H1 (cell line): ENCODE data around the gene PTPN1. TPM values are rescaled to one million over a fixed set of nuclear protein-coding genes. Genes with fewer than 3 reads are reported as not detected.

ENCODE experiments used
- CHD1 ChIP-seq: IDR thresholded peaks from 2 replicates; pipeline ENCODE4 v1.6.1; 2012; ENCODE audit warnings: low read depth, low read length, improper control_type of control experiment
- FOSL1 ChIP-seq: IDR thresholded peaks from 2 replicates; pipeline ENCODE4 v1.6.1; 2011; ENCODE audit warnings: mild to moderate bottlenecking, low read depth, low read length, moderate library complexity; ENCODE audit not compliant: insufficient read depth
- HDAC2 ChIP-seq, 2 experiments: fragments of 300-600 bp in 1 of 2; sonication (generic) in 1 of 2; IDR thresholded peaks; 2 replicates each; pipeline ENCODE4 v1.6.1; 2011 to 2012; ENCODE audit warnings: low read depth in 2 of 2, low read length in 2 of 2, mild to moderate bottlenecking in 2 of 2, moderate library complexity in 2 of 2, borderline replicate concordance in 1 of 2, inconsistent platforms in 1 of 2
- JUND ChIP-seq: IDR thresholded peaks from 2 replicates; pipeline ENCODE4 v1.6.1; 2011; ENCODE audit warnings: mild to moderate bottlenecking, improper control_type of control experiment, low read length
- RXRA ChIP-seq: IDR thresholded peaks from 2 replicates; pipeline ENCODE4 v1.6.1; 2011; ENCODE audit warnings: low read depth, mild to moderate bottlenecking, low read length, moderate library complexity; ENCODE audit not compliant: insufficient read depth
- SIX5 ChIP-seq: IDR thresholded peaks from 2 replicates; pipeline ENCODE4 v1.6.1; 2011; ENCODE audit warnings: mild to moderate bottlenecking, low read depth, low read length
- SP2 ChIP-seq: IDR thresholded peaks from 2 replicates; pipeline ENCODE4 v1.6.1; 2012; ENCODE audit warnings: mild to moderate bottlenecking, low read length, inconsistent platforms
- TCF12 ChIP-seq: IDR thresholded peaks from 2 replicates; pipeline ENCODE4 v1.6.1; 2011; ENCODE audit warnings: low read depth, mild to moderate bottlenecking, low read length
- polyA plus RNA-seq, 7 experiments: library from polyadenylated mRNA; depleted of rRNA in 3 of 7; stranded (reverse) in 5 of 7; unstranded in 2 of 7; fragments of >200 nt in 5 of 7; fragments of 200-250 nt in 2 of 7; gene quantifications; 1 replicate in 5 of 7; 2 replicates in 1 of 7; 4 replicates in 1 of 7; pipeline versions ENCODE4 v1.2.1 to v1.2.3, GENCODE V29; 2011 to 2013; ENCODE audit warnings: missing spikeins in 2 of 7, mixed read lengths in 2 of 7
- total RNA-seq: library from RNA; stranded (reverse); fragmentation: NEBNext Ultra II Directional; extraction: Animal tissue kit (Norgen Biotek cat#: 25700); gene quantifications from 2 replicates; pipeline ENCODE4 v1.2.1, GENCODE V29; 2021

PTPN1 gene
- total and polyA plus RNA-seq, 2 of the 8 experiments (the other 6 are each of a cell fraction or from before 2014, with no cell fraction given), result 18.6 to 32.1 TPM

DNA sequence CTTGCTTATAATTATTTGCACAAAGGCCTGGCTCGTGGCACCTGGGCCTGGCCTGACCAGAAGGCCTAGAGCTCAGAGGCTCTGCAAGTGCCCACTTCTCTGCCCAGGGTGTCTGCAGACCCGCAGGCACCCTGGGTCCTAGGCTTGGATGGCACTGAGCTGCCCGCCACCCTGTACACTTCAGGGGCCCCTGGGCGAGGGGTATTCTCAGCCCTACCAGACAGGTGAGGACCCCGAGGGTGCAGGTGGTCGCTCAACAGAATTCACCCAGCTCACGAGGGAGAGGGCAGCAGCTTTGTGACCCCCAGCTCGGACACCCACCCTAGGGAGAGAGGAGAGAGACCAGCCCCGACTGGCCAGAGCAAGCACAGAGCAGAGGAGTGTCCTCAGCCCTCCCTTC, 97.3 kb downstream of the PTPN1 start (continued):
- TF ChIP-seq FOSL1 (no peak), CHD1 (no peak), TCF12 (no peak), HDAC2 (IDR thresholded peaks at IDR 0.05; ENCODE audit: borderline replicate concordance in 1 of 2, low read depth in 2 of 2, low read length in 2 of 2) (no peak), RXRA (no peak), SP2 (no peak), SIX5 (no peak), JUND (no peak)
